Activated naive CD8-positive, alpha-beta T cell treated with anti-CD3 and anti-CD28 coated beads, Interleukin-2, amount 50 U/mL, for 24 hours (primary cell): ENCODE results near the gene PLA2G12B.

Experiments
- ATAC-seq: fragments of 150-1000 bp; cut with Tn5 transposase; one replicate; pipeline ENCODE4 v1.10.0; 2021
- DNase-seq: peaks from one replicate; pipeline ENCODE4 v3.0.0; 2021
- H3K27ac Mint-ChIP-seq: one replicate; pipeline ENCODE4 v1.8.0; 2021; ENCODE audit warnings: mild to moderate bottlenecking, mixed read lengths
- H3K27me3 Mint-ChIP-seq: one replicate; pipeline ENCODE4 v1.8.0; 2021; ENCODE audit warnings: mixed read lengths
- H3K36me3 Mint-ChIP-seq: one replicate; pipeline ENCODE4 v1.8.0; 2021; ENCODE audit warnings: low read depth, mixed read lengths
- H3K4me1 Mint-ChIP-seq: one replicate; pipeline ENCODE4 v1.8.0; 2021; ENCODE audit warnings: mixed read lengths
- H3K4me3 Mint-ChIP-seq: one replicate; pipeline ENCODE4 v1.8.0; 2021; ENCODE audit warnings: mild to moderate bottlenecking, moderate library complexity, mixed read lengths
- H3K9me3 Mint-ChIP-seq: one replicate; pipeline ENCODE4 v1.8.0; 2021; ENCODE audit warnings: mixed read lengths

Gene PLA2G12B

DNA sequence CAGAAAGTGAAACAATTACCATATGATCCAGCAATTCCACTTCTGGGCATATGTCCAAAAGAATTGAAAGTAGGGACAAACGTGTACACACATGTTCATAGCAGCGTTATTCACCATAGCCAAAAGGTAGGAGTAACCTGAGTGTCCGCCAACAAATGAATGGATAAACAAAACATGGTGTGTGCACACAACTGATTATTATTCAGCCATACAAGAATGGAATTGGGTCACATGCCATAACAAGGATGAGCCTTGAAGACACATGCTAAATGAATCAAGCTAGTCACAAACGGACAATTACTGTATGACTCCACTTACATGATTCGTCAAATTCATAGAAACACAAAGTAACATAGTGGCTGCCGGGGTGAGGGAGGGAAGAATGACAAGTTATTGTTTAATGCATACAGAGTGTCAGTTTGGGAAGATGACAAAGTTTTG, 65.2 kb downstream of the PLA2G12B start:
- H3K4me1 Mint-ChIP-seq, result peaks cover 25% of the 10 kb centered on the region
- DNase-seq (no peak), ATAC-seq (no peak)
- peaks cover 22% of the 10 kb centered on the region for H3K36me3 Mint-ChIP-seq
- H3K27ac Mint-ChIP-seq, result no peak overlapping the region
- H3K27me3 Mint-ChIP-seq, result peaks cover 3% of the 10 kb centered on the region
- H3K9me3 Mint-ChIP-seq, result no peaks in the 10 kb centered on the region
- no peak overlapping the region for H3K4me3 Mint-ChIP-seq

DNA sequence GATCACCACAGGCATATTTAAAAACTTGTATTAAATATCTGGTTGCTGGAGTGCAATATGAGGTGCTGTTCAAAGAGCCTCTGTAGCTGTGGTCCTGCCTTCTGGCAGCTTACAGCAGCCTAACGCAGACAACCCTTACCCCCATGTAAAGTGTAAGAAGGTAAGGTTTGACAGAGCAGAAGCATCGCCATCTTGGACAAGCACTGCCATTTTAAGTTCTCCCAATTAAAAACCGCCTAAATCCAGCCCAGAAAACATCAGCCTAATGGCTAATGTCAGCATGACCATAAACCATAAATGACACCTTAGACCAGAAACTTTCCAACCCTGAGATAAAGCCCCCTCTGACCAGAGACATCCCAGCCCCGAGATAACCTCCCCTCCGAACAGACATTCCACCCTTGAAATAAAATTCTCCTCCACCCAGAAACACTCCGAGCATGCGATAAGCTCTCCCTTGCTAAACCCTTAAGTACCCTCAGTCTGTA, 66.4 kb downstream of the PLA2G12B start:
- Mint-ChIP-seq H3K27ac (no peak overlapping the region), H3K27me3 (no peaks in the 10 kb centered on the region), H3K4me1 (peaks cover 38% of the 10 kb centered on the region), H3K36me3 (peaks cover 25% of the 10 kb centered on the region), H3K4me3 (no peak overlapping the region), H3K9me3 (no peaks in the 10 kb centered on the region)
- DNase-seq, result no peak
- ATAC-seq, result no peak

DNA sequence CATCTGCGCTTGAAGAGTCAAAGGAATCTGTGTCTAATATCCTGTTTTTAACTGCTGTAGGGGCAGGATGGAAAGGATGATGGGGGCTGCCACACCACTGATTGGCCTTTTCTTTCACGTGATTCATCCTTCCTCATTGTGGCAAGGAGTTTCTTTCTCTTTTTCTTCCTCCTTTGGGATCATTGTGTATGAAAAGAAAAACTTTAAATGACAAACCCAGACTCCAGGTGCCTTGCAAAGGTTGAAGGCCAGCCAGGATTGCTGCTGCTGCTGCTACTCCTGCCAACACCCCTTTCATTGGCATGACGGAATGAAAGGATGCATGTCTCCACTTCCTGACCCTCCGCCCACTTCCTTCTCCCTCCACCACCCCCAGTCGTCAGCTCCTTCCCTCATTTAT, 67.6 kb downstream of the PLA2G12B start:
- ATAC-seq (peak; percentile 86), DNase-seq (peak; percentile 21)
- H3K27me3 Mint-ChIP-seq, result no peaks in the 10 kb centered on the region
- H3K9me3 Mint-ChIP-seq, result peaks cover 6% of the 10 kb centered on the region
- peak overlapping the region; percentile 88 for H3K27ac Mint-ChIP-seq
- H3K4me3 Mint-ChIP-seq, result peak overlapping the region; percentile 55
- H3K4me1 Mint-ChIP-seq, result peaks cover 38% of the 10 kb centered on the region
- peaks cover 31% of the 10 kb centered on the region for H3K36me3 Mint-ChIP-seq

DNA sequence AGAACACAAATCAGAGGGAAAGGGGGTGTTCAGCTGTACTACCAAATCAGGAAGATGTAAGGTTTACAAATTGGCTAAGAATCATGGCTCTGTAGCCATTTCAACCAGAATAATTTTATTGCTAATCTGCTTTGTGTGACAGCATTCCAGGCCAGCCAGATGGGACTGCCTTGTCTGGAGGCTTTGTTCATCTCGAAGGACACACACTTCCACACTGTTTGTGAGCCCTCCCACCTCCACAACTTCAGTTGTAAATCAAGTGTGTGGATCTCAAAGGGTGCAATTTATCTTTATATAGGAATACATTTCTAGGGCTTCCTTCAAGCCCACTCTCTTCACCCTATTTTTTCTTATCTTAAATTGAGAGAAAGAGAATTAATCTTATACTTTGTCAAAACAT, 68.0 kb downstream of the PLA2G12B start:
- H3K27ac Mint-ChIP-seq, result peak overlapping the region; percentile 88
- no peaks in the 10 kb centered on the region for H3K27me3 Mint-ChIP-seq
- H3K36me3 Mint-ChIP-seq, result peaks cover 32% of the 10 kb centered on the region
- H3K4me1 Mint-ChIP-seq, result peaks cover 38% of the 10 kb centered on the region
- H3K4me3 Mint-ChIP-seq, result no peak overlapping the region
- ATAC-seq (no peak), DNase-seq (no peak)
- H3K9me3 Mint-ChIP-seq, result peaks cover 7% of the 10 kb centered on the region

DNA sequence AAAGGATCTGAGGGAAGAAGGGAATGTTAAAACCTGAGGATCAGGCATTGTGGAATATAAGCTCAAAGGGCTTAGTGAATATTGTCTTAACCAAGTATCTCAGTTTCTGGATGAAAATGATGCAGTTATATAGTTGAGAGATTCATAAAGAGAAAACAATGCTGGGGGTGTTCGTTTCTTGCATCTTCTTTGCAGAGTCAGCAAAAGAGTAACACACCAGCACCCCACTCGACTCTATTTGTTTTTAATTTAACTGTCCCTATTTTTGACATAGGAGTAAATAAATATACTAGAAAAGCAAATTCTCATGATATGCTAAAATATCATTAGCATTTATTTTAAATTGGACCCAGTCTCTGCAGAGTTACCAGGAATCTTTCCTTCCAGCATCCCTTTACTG, 68.7 kb downstream of the PLA2G12B start:
- DNase-seq, result no peak
- Mint-ChIP-seq H3K27me3 (no peaks in the 10 kb centered on the region), H3K36me3 (peaks cover 35% of the 10 kb centered on the region), H3K4me3 (no peak overlapping the region), H3K9me3 (peaks cover 13% of the 10 kb centered on the region), H3K27ac (no peak overlapping the region), H3K4me1 (peaks cover 38% of the 10 kb centered on the region)
- no peak for ATAC-seq
